MM.1S (cell line): ENCODE measurements around the gene RXFP1.

Experiments used
- DNase-seq: peaks from one replicate; pipeline ENCODE4 v3.0.0-alpha.2; 2015
- H2AFZ ChIP-seq: fragments of 300-600 bp; sonication (generic); 2 replicates; pipeline ENCODE4 v1.6.0; 2016; ENCODE audit warnings: antibody characterized with exemption, low read length
- H3F3A ChIP-seq: fragments of 300-600 bp; sonication (generic); 2 replicates; pipeline ENCODE4 v1.6.1; 2016; ENCODE audit warnings: mild to moderate bottlenecking, antibody characterized with exemption, low read length, moderate library complexity, mixed read lengths; ENCODE audit not compliant: insufficient read depth
- H3K27ac ChIP-seq: fragments of 300-600 bp; sonication (generic); 2 replicates; pipeline ENCODE4 v1.5.1; 2016; ENCODE audit warnings: mild to moderate bottlenecking, low read length
- H3K27me3 ChIP-seq: fragments of 300-600 bp; sonication (generic); replicated peaks from 2 replicates; pipeline ENCODE4 v1.6.0; 2016; ENCODE audit warnings: low read length; ENCODE audit not compliant: insufficient read depth
- H3K36me3 ChIP-seq: fragments of 300-600 bp; sonication (generic); replicated peaks from 2 replicates; pipeline ENCODE4 v1.6.1; 2016; ENCODE audit warnings: mild to moderate bottlenecking, low read length, mixed read lengths; ENCODE audit not compliant: insufficient read depth
- H3K4me1 ChIP-seq: fragments of 300-600 bp; sonication (generic); 2 replicates; pipeline ENCODE4 v1.6.1; 2016; ENCODE audit warnings: low read length, mixed read lengths
- H3K4me2 ChIP-seq: fragments of 300-600 bp; sonication (generic); 2 replicates; pipeline ENCODE4 v1.6.0; 2016; ENCODE audit warnings: low read depth, low read length
- H3K4me3 ChIP-seq: fragments of 300-600 bp; sonication (generic); 2 replicates; pipeline ENCODE4 v1.5.1; 2016; ENCODE audit warnings: low read length, mixed read lengths
- H3K79me2 ChIP-seq: fragments of 300-600 bp; sonication (generic); 2 replicates; pipeline ENCODE4 v1.6.1; 2016; ENCODE audit warnings: mixed run types, low read length, mixed read lengths
- H3K9ac ChIP-seq: fragments of 300-600 bp; sonication (generic); 2 replicates; pipeline ENCODE4 v1.6.1; 2016; ENCODE audit warnings: low read length, mixed read lengths
- H3K9me2 ChIP-seq: fragments of 300-600 bp; sonication (generic); replicated peaks from 2 replicates; pipeline ENCODE4 v1.6.1; 2016; ENCODE audit warnings: mild to moderate bottlenecking, low read length, mixed read lengths; ENCODE audit not compliant: insufficient read depth
- H3K9me3 ChIP-seq: fragments of 300-600 bp; sonication (generic); replicated peaks from 2 replicates; pipeline ENCODE4 v1.6.1; 2016; ENCODE audit warnings: mild to moderate bottlenecking, low read length, mixed read lengths; ENCODE audit not compliant: insufficient read depth
- H4K20me1 ChIP-seq: fragments of 300-600 bp; sonication (generic); 2 replicates; pipeline ENCODE4 v1.6.1; 2016; ENCODE audit warnings: mild to moderate bottlenecking, low read length, moderate library complexity, mixed read lengths; ENCODE audit not compliant: insufficient read depth
- EZH2 ChIP-seq: fragments of 300-600 bp; sonication (generic); optimal IDR thresholded peaks from 2 replicates; pipeline ENCODE3; 2017; ENCODE audit warnings: low read depth, mild to moderate bottlenecking, antibody characterized with exemption, low read length, mixed read lengths
- EZH2phosphoT487 ChIP-seq: fragments of 300-600 bp; sonication (generic); IDR thresholded peaks from 2 replicates; pipeline ENCODE4 v1.6.1; 2018; ENCODE audit warnings: antibody characterized with exemption, low read length
- TF ChIP-seq, protein P1 (sequence below): fragments of 300-600 bp; sonication (generic); IDR thresholded peaks from 2 replicates; pipeline ENCODE4 v1.5.1; 2016; ENCODE audit warnings: antibody characterized with exemption, low read length, mixed read lengths

RXFP1 gene

DNA sequence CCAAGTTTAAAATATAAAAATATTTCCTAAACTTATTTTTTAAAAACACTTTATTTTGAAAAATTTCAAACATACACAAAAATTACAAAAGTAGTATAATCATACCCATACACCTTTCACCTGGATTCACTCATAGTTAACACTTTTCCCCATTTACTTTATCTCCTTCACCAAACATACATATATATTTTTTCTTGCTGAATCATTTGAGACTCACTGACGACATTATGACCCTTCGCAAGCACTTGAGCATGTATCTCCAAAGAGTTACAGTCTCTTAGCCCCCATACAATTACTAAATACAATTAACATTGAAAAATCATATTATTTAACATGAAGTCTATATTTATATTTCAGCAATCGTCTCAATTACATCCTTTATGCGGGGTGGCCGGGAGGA, 19.8 kb downstream of the RXFP1 start:
- H3K9me3 ChIP-seq = no peaks in the 10 kb centered on the region
- no peak overlapping the region for H3K4me2 ChIP-seq
- H3K9me2 ChIP-seq = no peaks in the 10 kb centered on the region
- H3K79me2 ChIP-seq = no peaks in the 10 kb centered on the region
- H3K27me3 ChIP-seq = no peaks in the 10 kb centered on the region
- H3K27ac ChIP-seq = no peak overlapping the region
- H3K9ac ChIP-seq = no peak overlapping the region
- H3K4me1 ChIP-seq = no peaks in the 10 kb centered on the region
- no peak for TF ChIP-seq EZH2phosphoT487
- TF ChIP-seq EZH2 = no peak
- TF ChIP-seq, protein P1, sequence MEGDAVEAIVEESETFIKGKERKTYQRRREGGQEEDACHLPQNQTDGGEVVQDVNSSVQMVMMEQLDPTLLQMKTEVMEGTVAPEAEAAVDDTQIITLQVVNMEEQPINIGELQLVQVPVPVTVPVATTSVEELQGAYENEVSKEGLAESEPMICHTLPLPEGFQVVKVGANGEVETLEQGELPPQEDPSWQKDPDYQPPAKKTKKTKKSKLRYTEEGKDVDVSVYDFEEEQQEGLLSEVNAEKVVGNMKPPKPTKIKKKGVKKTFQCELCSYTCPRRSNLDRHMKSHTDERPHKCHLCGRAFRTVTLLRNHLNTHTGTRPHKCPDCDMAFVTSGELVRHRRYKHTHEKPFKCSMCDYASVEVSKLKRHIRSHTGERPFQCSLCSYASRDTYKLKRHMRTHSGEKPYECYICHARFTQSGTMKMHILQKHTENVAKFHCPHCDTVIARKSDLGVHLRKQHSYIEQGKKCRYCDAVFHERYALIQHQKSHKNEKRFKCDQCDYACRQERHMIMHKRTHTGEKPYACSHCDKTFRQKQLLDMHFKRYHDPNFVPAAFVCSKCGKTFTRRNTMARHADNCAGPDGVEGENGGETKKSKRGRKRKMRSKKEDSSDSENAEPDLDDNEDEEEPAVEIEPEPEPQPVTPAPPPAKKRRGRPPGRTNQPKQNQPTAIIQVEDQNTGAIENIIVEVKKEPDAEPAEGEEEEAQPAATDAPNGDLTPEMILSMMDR = no peak
- H2AFZ ChIP-seq = no peak overlapping the region
- DNase-seq = no peak
- no peaks in the 10 kb centered on the region for H3K36me3 ChIP-seq
- no peak overlapping the region for H3K4me3 ChIP-seq
- H3F3A ChIP-seq = no peaks in the 10 kb centered on the region
- H4K20me1 ChIP-seq = no peaks in the 10 kb centered on the region

DNA sequence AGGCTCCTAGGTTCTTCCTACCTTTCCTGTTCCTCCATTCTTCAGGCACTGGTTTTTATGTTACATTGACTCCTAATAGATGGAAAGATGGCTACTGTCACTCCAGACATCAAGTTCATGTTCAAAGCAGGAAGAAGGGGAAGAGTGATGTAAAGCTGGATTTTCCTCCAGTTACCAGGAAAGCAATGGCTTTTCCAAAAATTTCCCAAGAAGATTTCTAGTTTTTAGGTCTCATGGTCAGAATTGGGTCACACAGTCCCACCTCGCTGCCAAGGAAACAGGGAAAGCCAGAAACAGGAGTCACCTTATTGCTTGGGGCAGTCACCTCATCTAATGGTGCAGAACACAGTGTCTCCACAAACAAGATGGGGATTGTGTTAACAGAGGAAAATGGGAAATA, 21.5 kb downstream of the RXFP1 start:
- Histone ChIP-seq H3K4me1 (no peaks in the 10 kb centered on the region), H3F3A (no peaks in the 10 kb centered on the region), H3K36me3 (no peaks in the 10 kb centered on the region), H2AFZ (no peak overlapping the region), H3K27ac (no peak overlapping the region), H3K27me3 (no peaks in the 10 kb centered on the region), H4K20me1 (no peaks in the 10 kb centered on the region), H3K4me3 (no peak overlapping the region), H3K9me2 (no peaks in the 10 kb centered on the region), H3K4me2 (no peak overlapping the region), H3K79me2 (no peaks in the 10 kb centered on the region), H3K9me3 (no peaks in the 10 kb centered on the region), H3K9ac (no peak overlapping the region)
- DNase-seq = no peak
- TF ChIP-seq, protein P1 = no peak
- no peak for TF ChIP-seq EZH2phosphoT487
- no peak for TF ChIP-seq EZH2

DNA sequence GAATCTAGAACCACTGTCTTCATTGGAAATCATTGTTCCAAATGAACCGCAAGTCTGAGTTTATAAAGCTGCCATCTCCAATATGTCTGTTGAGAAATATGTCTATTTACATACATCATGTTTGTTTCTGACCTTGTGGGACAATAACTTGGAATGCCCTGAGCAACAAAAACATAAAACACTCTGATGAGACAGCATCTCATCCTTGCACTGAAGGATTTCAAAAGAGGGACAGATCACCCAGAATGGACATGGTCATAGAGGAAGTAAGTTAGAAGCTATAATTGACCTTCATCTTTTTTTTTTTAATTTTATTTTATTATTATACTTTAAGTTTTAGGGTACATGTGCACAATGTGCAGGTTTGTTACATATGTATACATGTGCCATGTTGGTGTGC, 22.5 kb downstream of the RXFP1 start:
- Histone ChIP-seq H3K9me2 (no peaks in the 10 kb centered on the region), H3F3A (no peaks in the 10 kb centered on the region), H3K4me1 (no peaks in the 10 kb centered on the region), H3K27me3 (no peaks in the 10 kb centered on the region), H3K9me3 (no peaks in the 10 kb centered on the region), H3K27ac (no peak overlapping the region), H3K9ac (no peak overlapping the region), H2AFZ (no peak overlapping the region), H3K79me2 (no peaks in the 10 kb centered on the region), H4K20me1 (no peaks in the 10 kb centered on the region), H3K4me2 (no peak overlapping the region), H3K4me3 (no peak overlapping the region), H3K36me3 (no peaks in the 10 kb centered on the region)
- no peak for DNase-seq
- no peak for TF ChIP-seq EZH2
- no peak for TF ChIP-seq EZH2phosphoT487
- TF ChIP-seq, protein P1 = no peak

DNA sequence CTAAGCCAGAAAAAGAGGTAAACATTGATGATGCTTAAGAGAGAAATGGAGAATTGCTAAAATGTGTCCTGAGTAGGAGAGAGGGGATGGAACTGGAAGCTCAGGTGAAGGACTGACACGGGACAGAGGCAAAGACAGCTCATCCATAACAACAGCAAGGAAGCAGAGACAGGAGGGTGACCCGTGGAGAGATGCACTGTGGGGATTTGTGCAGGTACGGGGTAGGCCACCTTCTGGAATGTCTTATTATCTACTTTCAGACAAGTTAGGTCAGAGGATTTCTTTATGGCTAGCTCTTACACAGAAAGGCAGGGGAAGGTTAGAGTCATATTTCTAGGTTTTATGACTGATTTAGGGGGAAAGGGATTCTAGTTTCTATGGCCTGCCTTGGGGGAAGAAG, 31.7 kb downstream of the RXFP1 start:
- H3K4me3 ChIP-seq = no peak overlapping the region
- no peak for DNase-seq
- H3F3A ChIP-seq = no peaks in the 10 kb centered on the region
- H3K36me3 ChIP-seq = no peaks in the 10 kb centered on the region
- no peak overlapping the region for H3K9ac ChIP-seq
- no peak overlapping the region for H3K4me2 ChIP-seq
- H3K9me2 ChIP-seq = no peaks in the 10 kb centered on the region
- H2AFZ ChIP-seq = no peak overlapping the region
- TF ChIP-seq EZH2 (no peak), EZH2phosphoT487 (no peak)
- TF ChIP-seq, protein P1 = no peak
- no peak overlapping the region for H3K27ac ChIP-seq
- no peaks in the 10 kb centered on the region for H3K4me1 ChIP-seq
- no peaks in the 10 kb centered on the region for H3K27me3 ChIP-seq
- no peaks in the 10 kb centered on the region for H3K79me2 ChIP-seq
- no peaks in the 10 kb centered on the region for H4K20me1 ChIP-seq
- no peaks in the 10 kb centered on the region for H3K9me3 ChIP-seq
